ENCODE measurements around the gene ACTA2.

Gene ACTA2

GRCh38 chr10:88901984-88902789 is 50.4 kb downstream of the ACTA2 start:
- WGBS, result 90% methylated on average over 9 of the region's 11 CpGs
- Histone ChIP-seq H3K27ac (ENCODE audit: low read depth, low read length) (no peak overlapping the region), H3K9me3 (ENCODE audit: insufficient read depth, low read depth, low read length) (no peaks in the 10 kb centered on the region), H3K9ac (ENCODE audit: low read depth, low read length) (no peak overlapping the region), H3K4me1 (ENCODE audit: insufficient read depth, low read length) (peaks cover 5% of the 10 kb centered on the region), H3K27me3 (ENCODE audit: insufficient read depth, low read length) (no peaks in the 10 kb centered on the region), H3K4me3 (ENCODE audit: low read length) (no peak overlapping the region), H3K36me3 (ENCODE audit: insufficient read depth, low read length) (no peaks in the 10 kb centered on the region)

- H3K4me1 ChIP-seq (ENCODE audit: insufficient read depth, low read length), result peaks cover 12% of the 10 kb centered on the region
- H3K27me3 ChIP-seq (ENCODE audit: insufficient read depth, low read length), result no peaks in the 10 kb centered on the region
- no peak overlapping the region for H3K9ac ChIP-seq (ENCODE audit: low read depth, low read length)
- H3K9me3 ChIP-seq (ENCODE audit: insufficient read depth, low read depth, low read length), result no peaks in the 10 kb centered on the region
- no peak overlapping the region for H3K27ac ChIP-seq (ENCODE audit: low read depth, low read length)
- 95% methylated on average over 1 of the region's 1 CpG for WGBS
- no peak overlapping the region for H3K4me3 ChIP-seq (ENCODE audit: low read length)
- H3K36me3 ChIP-seq (ENCODE audit: insufficient read depth, low read length), result no peaks in the 10 kb centered on the region
These were observed 51.2 kb downstream of the ACTA2 start for GRCh38 chr10:88901206-88901983.

- Histone ChIP-seq H3K36me3 (ENCODE audit: insufficient read depth, low read length) (no peaks in the 10 kb centered on the region), H3K9me3 (ENCODE audit: insufficient read depth, low read depth, low read length) (no peaks in the 10 kb centered on the region), H3K4me3 (ENCODE audit: low read length) (no peak overlapping the region), H3K4me1 (ENCODE audit: insufficient read depth, low read length) (peaks cover 12% of the 10 kb centered on the region), H3K9ac (ENCODE audit: low read depth, low read length) (no peak overlapping the region), H3K27me3 (ENCODE audit: insufficient read depth, low read length) (no peaks in the 10 kb centered on the region), H3K27ac (ENCODE audit: low read depth, low read length) (no peak overlapping the region)
- WGBS, result 98% methylated on average over 2 of the region's 2 CpGs
These were observed 52.7 kb downstream of the ACTA2 start for GRCh38 chr10:88899886-88900285.

- H3K27ac ChIP-seq (ENCODE audit: low read depth, low read length), result no peak overlapping the region
- H3K36me3 ChIP-seq (ENCODE audit: insufficient read depth, low read length), result no peaks in the 10 kb centered on the region
- no peak overlapping the region for H3K4me3 ChIP-seq (ENCODE audit: low read length)
- peaks cover 12% of the 10 kb centered on the region for H3K4me1 ChIP-seq (ENCODE audit: insufficient read depth, low read length)
- no peaks in the 10 kb centered on the region for H3K9me3 ChIP-seq (ENCODE audit: insufficient read depth, low read depth, low read length)
- 93% methylated on average over 3 of the region's 3 CpGs for WGBS
- H3K27me3 ChIP-seq (ENCODE audit: insufficient read depth, low read length), result no peaks in the 10 kb centered on the region
- no peak overlapping the region for H3K9ac ChIP-seq (ENCODE audit: low read depth, low read length)
These were observed 53.8 kb downstream of the ACTA2 start for GRCh38 chr10:88898727-88899126.

GRCh38 chr10:88896994-88897853 is 55.3 kb downstream of the ACTA2 start:
- 78% methylated on average over 7 of the region's 8 CpGs for WGBS
- H3K4me3 ChIP-seq (ENCODE audit: low read length), result no peak overlapping the region
- peaks cover 14% of the 10 kb centered on the region for H3K4me1 ChIP-seq (ENCODE audit: insufficient read depth, low read length)
- no peaks in the 10 kb centered on the region for H3K9me3 ChIP-seq (ENCODE audit: insufficient read depth, low read depth, low read length)
- no peak overlapping the region; the same call in 1 of the 2 replicates for H3K9ac ChIP-seq (ENCODE audit: low read depth, low read length)
- no peak overlapping the region for H3K27ac ChIP-seq (ENCODE audit: low read depth, low read length)
- H3K27me3 ChIP-seq (ENCODE audit: insufficient read depth, low read length), result no peaks in the 10 kb centered on the region
- H3K36me3 ChIP-seq (ENCODE audit: insufficient read depth, low read length), result no peaks in the 10 kb centered on the region

GRCh38 chr10:88896372-88896993 is 56.1 kb downstream of the ACTA2 start:
- no peak overlapping the region for H3K27ac ChIP-seq (ENCODE audit: low read depth, low read length)
- H3K9ac ChIP-seq (ENCODE audit: low read depth, low read length), result no peak overlapping the region; the same call in 1 of the 2 replicates
- no peaks in the 10 kb centered on the region for H3K36me3 ChIP-seq (ENCODE audit: insufficient read depth, low read length)
- WGBS, result 82% methylated on average over 2 of the region's 4 CpGs
- no peaks in the 10 kb centered on the region for H3K9me3 ChIP-seq (ENCODE audit: insufficient read depth, low read depth, low read length)
- H3K4me1 ChIP-seq (ENCODE audit: insufficient read depth, low read length), result peaks cover 19% of the 10 kb centered on the region
- H3K27me3 ChIP-seq (ENCODE audit: insufficient read depth, low read length), result no peaks in the 10 kb centered on the region
- H3K4me3 ChIP-seq (ENCODE audit: low read length), result no peak overlapping the region

GRCh38 chr10:88895250-88895649 is 57.3 kb downstream of the ACTA2 start:
- H3K36me3 ChIP-seq (ENCODE audit: insufficient read depth, low read length), result no peaks in the 10 kb centered on the region
- peaks cover 19% of the 10 kb centered on the region for H3K4me1 ChIP-seq (ENCODE audit: insufficient read depth, low read length)
- H3K4me3 ChIP-seq (ENCODE audit: low read length), result no peak overlapping the region
- H3K27me3 ChIP-seq (ENCODE audit: insufficient read depth, low read length), result no peaks in the 10 kb centered on the region
- WGBS, result 100% methylated on average over 1 of the region's 1 CpG
- H3K27ac ChIP-seq (ENCODE audit: low read depth, low read length), result no peak overlapping the region
- no peak overlapping the region for H3K9ac ChIP-seq (ENCODE audit: low read depth, low read length)
- H3K9me3 ChIP-seq (ENCODE audit: insufficient read depth, low read depth, low read length), result no peaks in the 10 kb centered on the region

- Histone ChIP-seq H3K9ac (ENCODE audit: low read depth, low read length) (no peak overlapping the region), H3K36me3 (ENCODE audit: insufficient read depth, low read length) (no peaks in the 10 kb centered on the region), H3K27me3 (ENCODE audit: insufficient read depth, low read length) (no peaks in the 10 kb centered on the region), H3K4me1 (ENCODE audit: insufficient read depth, low read length) (peaks cover 19% of the 10 kb centered on the region), H3K27ac (ENCODE audit: low read depth, low read length) (no peak overlapping the region), H3K4me3 (ENCODE audit: low read length) (no peak overlapping the region), H3K9me3 (ENCODE audit: insufficient read depth, low read depth, low read length) (no peaks in the 10 kb centered on the region)
- 94% methylated on average over 3 of the region's 3 CpGs for WGBS
These were observed 59.0 kb downstream of the ACTA2 start for GRCh38 chr10:88893611-88894010.

- Histone ChIP-seq H3K4me1 (ENCODE audit: insufficient read depth, low read length) (peaks cover 17% of the 10 kb centered on the region), H3K27ac (ENCODE audit: low read depth, low read length) (no peak overlapping the region), H3K9me3 (ENCODE audit: insufficient read depth, low read depth, low read length) (no peaks in the 10 kb centered on the region), H3K36me3 (ENCODE audit: insufficient read depth, low read length) (no peaks in the 10 kb centered on the region), H3K9ac (ENCODE audit: low read depth, low read length) (no peak overlapping the region), H3K27me3 (ENCODE audit: insufficient read depth, low read length) (no peaks in the 10 kb centered on the region), H3K4me3 (ENCODE audit: low read length) (no peak overlapping the region)
- WGBS, result 40% methylated on average over 1 of the region's 2 CpGs
These were observed 60.2 kb downstream of the ACTA2 start for GRCh38 chr10:88892222-88892967.

- no peak overlapping the region for H3K4me3 ChIP-seq (ENCODE audit: low read length)
These were observed 61.7 kb downstream of the ACTA2 start for GRCh38 chr10:88890681-88891381.

More at GRCh38 chr10:88890681-88891381, 61.7 kb downstream of the ACTA2 start:
- Histone ChIP-seq H3K27ac (ENCODE audit: low read depth, low read length) (no peak overlapping the region), H3K9me3 (ENCODE audit: insufficient read depth, low read depth, low read length) (no peaks in the 10 kb centered on the region), H3K27me3 (ENCODE audit: insufficient read depth, low read length) (no peaks in the 10 kb centered on the region), H3K9ac (ENCODE audit: low read depth, low read length) (no peak overlapping the region), H3K4me1 (ENCODE audit: insufficient read depth, low read length) (peaks cover 18% of the 10 kb centered on the region), H3K36me3 (ENCODE audit: insufficient read depth, low read length) (no peaks in the 10 kb centered on the region)
- 92% methylated on average over 4 of the region's 4 CpGs for WGBS
